Omental fat pad (tissue), 4 donors: ENCODE results near the gene ADCK2. TPM values are rescaled to one million over a fixed set of nuclear protein-coding genes. Genes with fewer than 3 reads are reported as not detected.
A peak's percentile ranks its signal among the peaks of the same experiment; 100 is the strongest.

Experiments
- ATAC-seq: fragments of 150-250 bp; one replicate; pipeline ENCODE4 v1.9.1; 2016; ENCODE audit warnings: mild to moderate bottlenecking, moderate library complexity; ENCODE audit not compliant: low FRiP score
- DNase-seq: peaks from one replicate; pipeline ENCODE4 v3.0.0-alpha.2; 2019; ENCODE audit warnings: low spot score
- total RNA-seq, 4 donors: library from RNA; depleted of rRNA; stranded (reverse); fragments of >200 nt; gene quantifications; one replicate each; pipeline ENCODE4 v1.1.0, GENCODE V29; 2016
- TF ChIP-seq, protein P1 (sequence below), 3 donors: fragments of 450-650 bp; IDR thresholded peaks; one replicate each; pipeline ENCODE4 v1.5.1; 2016 to 2017; ENCODE audit warnings: antibody characterized with exemption in 3 of 3, mild to moderate bottlenecking in 3 of 3, moderate library complexity in 2 of 3

The ADCK2 gene
- total RNA-seq, 4 donors from 2014 or later, result 15.9 to 25.1 (median 20.1) TPM

DNA sequence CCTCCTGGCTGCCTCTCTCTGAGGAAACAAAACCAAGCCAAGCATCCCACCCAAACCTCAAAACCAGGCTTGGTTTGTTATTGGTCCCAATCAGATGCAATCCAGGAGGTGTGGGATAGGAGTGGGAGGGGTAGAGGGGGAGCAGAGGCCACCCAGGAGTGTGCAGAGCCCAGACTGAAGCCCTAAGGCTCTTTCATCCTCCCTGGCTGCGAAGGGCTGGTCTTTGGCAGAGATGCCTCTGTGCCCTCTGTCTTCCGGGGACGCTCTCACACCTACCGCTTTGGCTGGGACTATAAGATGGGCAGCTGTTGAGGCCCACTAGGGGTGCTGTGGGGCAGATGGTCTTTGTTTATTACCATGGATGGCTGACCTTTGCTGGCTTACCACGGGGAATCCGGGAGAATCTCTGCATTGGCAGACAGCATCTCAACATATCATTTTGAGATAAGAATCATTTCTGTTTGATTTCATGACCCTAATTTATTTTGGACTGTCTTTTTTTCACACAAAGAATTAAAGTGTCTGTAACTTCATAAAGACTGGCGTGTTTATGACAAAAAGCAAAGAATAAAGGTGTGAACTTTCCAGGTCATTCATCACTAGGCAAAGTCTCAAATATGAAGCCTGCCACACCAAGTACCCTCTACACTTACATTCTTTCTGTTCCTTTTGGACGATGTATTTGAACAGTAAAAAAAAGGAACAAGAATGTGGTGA is 25.7 kb upstream of the ADCK2 start:
- ATAC-seq (peak; percentile 56), DNase-seq (no peak)

DNA sequence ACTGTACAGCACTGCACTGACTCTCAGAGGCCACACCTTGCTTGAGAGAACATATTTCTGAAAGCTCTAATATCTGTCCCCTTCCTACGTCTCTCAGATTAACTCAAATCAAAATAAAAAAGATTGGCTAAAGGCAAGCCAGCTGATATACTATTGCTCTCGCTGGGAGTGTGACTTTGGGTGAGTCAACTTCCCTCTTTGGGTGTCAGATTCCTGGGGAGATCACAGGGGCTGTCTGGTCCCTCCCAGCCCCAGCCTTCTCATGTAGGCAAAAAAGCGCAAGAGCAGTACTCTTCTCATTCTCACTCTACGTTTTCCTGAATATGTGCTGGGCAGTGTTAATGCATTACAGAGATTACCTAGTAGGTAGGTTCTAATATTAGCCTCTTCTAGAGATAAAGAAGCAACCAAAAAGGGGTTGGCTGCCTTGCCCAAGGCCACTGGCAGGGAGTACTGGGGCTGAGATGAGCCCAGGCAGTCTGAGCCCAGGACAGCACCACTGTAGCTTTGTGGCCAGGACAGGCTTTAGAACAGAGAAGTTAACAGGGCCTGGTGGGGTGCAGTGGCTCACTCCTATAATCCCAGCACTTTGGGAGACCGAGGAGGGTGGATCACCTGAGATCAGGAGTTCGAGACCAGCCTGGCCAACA is 23.1 kb upstream of the ADCK2 start:
- TF ChIP-seq, protein P1, sequence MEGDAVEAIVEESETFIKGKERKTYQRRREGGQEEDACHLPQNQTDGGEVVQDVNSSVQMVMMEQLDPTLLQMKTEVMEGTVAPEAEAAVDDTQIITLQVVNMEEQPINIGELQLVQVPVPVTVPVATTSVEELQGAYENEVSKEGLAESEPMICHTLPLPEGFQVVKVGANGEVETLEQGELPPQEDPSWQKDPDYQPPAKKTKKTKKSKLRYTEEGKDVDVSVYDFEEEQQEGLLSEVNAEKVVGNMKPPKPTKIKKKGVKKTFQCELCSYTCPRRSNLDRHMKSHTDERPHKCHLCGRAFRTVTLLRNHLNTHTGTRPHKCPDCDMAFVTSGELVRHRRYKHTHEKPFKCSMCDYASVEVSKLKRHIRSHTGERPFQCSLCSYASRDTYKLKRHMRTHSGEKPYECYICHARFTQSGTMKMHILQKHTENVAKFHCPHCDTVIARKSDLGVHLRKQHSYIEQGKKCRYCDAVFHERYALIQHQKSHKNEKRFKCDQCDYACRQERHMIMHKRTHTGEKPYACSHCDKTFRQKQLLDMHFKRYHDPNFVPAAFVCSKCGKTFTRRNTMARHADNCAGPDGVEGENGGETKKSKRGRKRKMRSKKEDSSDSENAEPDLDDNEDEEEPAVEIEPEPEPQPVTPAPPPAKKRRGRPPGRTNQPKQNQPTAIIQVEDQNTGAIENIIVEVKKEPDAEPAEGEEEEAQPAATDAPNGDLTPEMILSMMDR (IDR thresholded peaks at IDR 0.05), result no peak
- no peak for DNase-seq
- ATAC-seq, result no peak

More for the DNA sequence above, 25.7 kb upstream of the ADCK2 start:
- TF ChIP-seq, protein P1 (IDR thresholded peaks at IDR 0.05), result peak in 1 of 3 donors; percentile 3

DNA sequence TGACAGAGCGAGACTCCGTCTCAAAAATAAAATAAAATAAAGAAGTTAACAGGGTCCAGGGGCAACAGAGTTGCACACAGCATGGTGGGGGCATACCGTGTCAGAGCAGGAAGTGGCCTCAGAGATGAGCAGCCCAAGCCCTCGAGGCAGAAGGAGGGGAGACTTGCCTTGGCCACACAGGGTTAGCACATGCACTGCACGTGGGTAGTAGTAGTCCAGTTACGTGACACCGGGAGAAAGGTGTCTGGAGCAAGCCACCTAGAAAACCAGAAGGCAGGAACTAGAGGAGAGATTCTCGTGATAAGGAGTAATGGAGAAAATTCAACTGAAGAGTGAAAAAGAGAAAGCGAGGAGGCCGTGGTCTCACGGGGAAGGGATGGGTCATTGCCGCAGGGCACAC is 22.4 kb upstream of the ADCK2 start:
- TF ChIP-seq, protein P1 (IDR thresholded peaks at IDR 0.05), result no peak
- DNase-seq (no peak), ATAC-seq (no peak)

DNA sequence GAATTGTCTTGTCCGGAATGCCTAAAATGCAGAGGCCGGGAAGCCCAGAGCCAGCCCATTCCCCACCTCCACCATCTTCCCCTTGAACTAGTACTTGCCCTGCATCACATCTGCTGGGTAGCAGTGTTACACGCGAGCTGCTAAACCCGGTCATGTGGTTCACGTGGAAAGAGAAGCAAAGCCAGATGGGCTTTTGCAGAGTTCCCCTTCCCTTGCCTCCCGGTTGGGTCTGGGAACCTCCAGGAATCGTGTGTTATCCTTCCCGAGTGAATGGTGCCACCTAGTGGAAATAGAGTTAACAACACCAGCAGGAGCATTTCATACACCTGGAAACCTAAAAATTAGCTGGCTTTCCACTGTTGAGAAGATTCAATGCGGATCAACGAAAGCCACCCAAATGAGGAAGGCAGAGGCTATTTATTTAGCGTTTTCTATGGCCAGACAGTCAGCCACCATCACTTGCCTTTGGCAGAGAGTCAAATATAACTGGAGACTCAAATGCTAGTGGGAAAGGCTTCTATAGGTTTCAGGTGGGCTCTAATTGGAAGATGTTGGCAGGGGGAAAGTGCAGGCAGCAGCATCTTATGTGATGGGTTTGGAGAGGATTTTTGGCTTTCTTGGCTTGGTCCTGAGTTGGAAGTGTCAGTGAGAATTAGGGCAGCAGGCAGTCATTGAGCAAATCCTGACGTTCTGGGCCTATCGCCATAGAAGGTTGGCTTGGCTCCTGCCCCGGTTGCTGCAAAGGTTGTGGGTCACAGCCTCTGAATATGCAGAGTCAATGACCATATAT is 19.2 kb upstream of the ADCK2 start:
- TF ChIP-seq, protein P1 (IDR thresholded peaks at IDR 0.05), result peak in 1 of 3 donors; percentile 7
- ATAC-seq, result peak; percentile 73
- DNase-seq, result no peak

DNA sequence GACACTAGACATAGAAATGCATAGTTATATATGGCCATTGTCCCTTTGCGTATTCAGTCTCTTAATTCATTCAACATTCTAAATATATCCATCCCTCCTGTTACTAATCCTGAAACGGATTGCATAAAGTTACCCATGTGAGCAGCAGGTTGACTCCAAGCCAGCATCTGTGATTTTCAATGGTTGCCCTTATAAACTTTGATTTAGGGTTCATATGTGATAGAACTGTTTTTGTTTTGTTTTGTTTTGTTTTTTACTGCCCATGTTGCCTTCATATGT is 18.7 kb upstream of the ADCK2 start:
- ATAC-seq (no peak), DNase-seq (no peak)
- TF ChIP-seq, protein P1 (IDR thresholded peaks at IDR 0.05), result no peak

DNA sequence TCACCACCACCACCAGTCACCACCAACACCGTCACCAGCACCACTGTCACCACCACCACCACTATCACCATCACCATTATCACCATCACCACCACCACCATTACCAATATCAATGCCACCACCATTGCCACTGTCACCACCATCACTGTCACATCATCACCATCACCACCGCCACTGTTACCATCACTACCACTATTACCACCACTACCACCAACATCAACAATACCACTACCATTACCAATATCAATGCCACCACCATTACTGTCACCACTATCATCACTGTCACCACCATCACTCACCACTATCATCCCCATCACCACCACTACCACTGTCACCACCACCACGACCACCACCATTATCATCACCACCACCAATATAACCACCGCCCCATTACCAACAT is 18.1 kb upstream of the ADCK2 start:
- ATAC-seq (no peak), DNase-seq (no peak)
- TF ChIP-seq, protein P1 (IDR thresholded peaks at IDR 0.05), result no peak
